GM18520 (cell line): ENCODE measurements around the gene CACNA1C.

Experiments used
- ATAC-seq: cut with Tn5 transposase; IDR thresholded peaks from one replicate; pipeline ENCODE4 v1.9.1; 2021; ENCODE audit not compliant: unreplicated experiment

Gene CACNA1C

DNA sequence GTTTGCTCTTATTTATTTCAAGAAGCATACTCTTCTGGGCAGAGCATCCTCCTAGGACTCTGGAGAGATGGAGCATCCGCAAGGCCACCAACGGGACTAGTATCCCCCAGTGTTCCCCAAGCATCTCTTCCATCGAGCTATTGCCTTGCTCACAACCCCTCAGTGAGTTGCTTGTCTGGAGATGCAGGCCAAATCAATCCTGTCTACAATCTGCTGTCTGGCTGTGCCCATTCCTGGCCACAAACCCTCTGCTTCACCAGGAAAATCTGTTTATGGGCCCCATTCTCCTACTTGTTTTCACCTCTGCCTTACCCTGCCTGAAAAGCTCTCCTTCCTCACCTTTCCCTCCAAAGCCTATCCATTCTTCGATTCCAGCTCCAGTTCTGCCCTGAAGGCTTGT is 219.2 kb downstream of the CACNA1C start:
- ATAC-seq, result no peak

DNA sequence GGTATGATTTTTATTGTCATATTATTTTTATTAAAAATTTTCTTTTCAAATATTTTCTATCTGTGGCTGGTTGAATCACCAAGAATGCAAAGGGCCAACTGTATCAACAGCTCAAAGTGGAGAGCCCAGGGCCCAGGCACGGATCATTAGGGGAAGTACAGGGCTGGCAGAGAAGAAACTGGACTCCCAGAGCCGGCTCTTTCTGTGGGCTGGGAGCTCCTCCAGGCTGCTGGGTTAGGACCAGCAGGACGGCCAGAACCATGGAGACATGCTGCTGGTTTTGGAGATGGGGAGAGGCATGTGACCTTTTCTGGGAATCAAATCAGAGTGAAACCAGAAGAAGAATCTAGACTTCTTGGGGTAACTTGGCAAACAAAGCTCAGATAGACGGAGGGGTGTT is 220.5 kb downstream of the CACNA1C start:
- ATAC-seq, result no peak

DNA sequence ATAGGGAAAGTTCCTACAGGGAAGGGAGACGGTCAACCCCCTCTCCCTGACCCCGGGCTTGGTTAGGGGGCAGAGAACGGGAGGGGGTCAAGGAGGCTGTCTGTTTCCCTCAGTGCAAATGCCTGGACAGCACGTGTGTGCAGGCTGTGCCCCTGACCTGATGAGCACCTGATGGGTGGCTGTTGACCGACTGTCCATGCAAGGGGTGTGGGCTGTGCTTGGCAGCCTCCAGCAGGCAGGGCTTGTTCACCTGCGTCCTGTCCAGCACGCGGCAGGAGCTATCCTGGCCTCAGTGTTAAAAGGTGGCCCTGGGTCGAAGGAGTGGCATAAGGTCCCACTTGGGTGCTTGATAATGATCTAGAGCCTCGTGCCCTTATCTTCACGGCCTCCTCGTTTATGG is 221.0 kb downstream of the CACNA1C start:
- no peak for ATAC-seq

DNA sequence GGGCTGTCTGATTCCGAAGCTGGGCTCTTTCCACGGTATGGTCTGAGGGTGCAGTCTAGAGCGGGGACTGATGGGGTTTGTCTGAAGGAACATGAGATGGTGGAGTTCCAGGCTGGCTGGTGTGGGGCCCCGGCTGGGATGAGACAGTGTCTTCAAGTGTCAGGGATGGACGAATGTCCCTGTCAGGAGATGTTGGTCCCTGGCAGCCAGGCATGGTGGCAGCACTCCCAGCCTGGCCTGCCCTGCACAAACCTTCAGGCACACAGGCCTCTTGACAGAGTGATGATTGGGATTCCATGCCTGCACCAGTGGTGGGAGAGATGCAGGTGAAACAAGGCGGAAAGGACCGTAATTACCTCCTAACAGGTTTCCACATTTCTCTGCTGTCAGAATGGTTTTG is 221.9 kb downstream of the CACNA1C start:
- no peak for ATAC-seq

DNA sequence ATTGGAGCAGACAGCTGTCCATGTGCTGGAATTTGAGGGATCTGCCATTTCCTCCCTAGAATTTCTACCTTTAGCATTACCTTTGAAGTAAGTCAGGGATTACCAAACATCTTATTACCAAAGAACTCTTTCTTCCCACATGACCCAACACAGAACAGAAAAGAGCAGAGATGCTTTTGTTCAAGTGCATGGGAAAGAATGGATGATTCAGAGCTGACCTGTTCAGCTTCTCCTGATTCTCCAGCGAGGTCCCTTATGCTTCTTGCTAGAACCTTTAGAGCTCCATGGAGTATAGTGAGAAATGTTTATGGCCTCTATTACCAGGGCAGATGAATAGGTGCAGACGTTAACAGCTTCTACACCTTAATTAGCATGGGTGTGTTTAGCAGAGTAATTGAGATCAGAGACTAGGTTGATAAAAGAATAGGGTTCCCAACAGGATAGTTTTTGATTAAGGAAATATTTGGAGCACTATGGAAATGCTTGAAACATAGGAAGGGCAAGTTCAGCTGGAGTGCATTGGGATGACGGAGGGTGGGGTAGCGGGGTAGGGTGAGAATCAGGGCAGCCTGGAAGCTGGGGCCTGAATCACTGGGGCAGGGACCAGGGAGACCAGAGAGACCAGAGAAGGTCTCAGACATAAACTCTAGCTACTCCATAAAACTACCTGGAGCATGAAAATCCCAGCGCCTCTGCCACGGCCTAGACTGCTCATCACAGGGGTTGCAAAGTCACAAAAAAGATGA is 223.7 kb downstream of the CACNA1C start:
- no peak for ATAC-seq

DNA sequence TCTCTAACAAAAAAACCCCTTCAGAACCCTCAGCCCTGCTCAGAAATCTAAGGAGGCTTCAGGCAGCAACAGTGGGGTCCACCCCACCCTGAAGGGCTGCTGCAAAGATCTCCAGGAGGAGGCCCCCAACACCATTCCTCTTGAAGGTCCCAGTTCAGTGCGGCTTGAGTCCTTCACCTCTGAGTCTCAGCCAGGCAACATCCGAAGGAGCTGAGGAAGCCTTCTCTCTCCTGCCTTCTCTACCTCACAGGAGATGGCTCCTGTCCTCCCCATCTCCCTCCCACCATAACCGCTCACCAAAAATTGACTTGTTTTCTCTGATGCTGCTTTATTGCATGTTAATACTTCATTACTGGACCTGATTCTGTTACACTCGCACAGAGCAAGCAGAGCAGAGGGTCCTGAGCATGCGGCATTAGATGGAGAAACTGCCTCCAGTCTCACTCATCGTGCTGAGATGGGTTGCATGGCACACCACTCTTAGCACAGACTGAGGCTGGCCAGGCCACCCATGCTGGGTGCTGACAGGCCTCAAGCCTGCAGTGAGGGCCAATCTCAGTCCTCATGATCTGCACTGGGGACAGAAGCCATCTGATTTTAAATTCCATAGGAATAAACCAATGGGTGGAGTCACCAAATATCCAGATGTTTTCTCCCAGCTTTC is 224.8 kb downstream of the CACNA1C start:
- ATAC-seq, result no peak

DNA sequence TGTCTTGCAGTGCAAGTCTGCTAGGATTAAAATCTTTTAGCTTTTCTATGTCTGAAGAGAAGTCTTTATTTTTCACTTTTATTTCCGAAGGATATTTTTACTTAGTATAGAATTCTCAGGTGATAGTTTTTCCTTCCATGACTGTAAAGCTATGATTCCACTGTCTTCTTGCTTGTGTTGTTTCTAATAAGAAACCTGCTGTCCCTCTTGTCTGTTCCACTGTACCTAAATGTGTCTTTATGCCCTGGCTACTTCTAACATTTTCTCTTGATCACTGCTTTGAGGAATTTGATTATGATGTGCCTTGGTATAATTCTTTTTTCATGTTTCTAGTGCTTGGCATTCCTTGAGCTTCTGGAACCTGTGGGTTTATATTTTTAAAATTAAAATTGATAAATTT is 228.7 kb downstream of the CACNA1C start:
- no peak for ATAC-seq

DNA sequence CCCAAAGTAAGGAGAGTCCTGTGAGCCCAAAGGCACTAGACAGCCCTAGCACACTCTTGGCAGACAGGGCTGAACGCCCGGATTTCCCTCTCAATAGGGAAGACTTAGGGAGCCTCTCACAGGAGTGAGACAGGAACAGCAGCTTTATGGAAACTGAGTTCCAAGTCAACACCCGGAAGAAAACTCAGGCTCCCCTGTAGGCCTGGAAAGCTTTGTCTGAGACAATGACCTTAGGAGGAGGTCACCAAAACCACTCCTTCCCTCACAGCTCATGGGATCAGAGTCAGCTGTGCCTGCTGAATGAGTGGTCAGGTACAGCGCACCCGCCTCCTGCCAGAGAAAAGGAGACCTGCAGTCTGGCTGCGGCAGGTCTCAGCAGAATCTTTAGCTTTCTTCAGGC is 229.5 kb downstream of the CACNA1C start:
- no peak for ATAC-seq

DNA sequence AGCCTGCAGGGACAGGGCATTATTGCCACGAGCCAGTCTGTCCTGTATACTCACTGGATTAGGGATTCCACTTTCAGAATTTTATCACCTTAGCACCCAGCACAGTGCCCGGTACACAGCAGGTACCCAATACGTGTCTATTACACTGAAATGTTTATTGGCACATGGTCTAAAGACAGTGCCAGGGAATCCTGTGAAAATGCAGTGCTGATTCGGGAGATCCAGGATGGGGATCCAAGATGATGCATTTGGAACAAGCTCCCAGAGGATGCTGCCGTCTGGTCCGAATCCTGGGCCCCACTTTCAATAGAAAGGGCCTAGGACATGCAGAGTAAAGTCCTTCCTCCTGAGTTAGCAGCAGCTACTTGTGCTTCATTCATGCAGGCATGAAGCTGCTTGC is 230.7 kb downstream of the CACNA1C start:
- no peak for ATAC-seq

DNA sequence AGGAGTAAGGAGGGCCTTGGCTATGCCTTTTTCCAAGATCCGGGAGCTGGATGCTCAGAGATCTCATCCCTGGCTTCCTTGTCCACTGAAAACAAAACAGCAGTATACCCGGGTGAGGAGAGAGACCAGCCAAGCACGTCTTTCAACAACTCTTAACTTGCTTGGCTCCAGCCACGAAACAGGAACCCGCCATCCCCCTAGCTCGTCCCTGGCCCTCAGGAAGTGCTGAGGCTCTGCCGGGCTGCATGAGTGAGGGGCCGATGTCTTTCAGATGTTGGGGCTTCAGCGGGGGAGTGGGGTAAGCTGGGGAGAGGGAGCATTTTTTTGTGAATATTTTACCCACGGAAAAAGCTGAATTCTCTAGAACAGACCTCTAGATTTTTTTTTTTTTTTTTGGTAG is 231.1 kb downstream of the CACNA1C start:
- no peak for ATAC-seq

DNA sequence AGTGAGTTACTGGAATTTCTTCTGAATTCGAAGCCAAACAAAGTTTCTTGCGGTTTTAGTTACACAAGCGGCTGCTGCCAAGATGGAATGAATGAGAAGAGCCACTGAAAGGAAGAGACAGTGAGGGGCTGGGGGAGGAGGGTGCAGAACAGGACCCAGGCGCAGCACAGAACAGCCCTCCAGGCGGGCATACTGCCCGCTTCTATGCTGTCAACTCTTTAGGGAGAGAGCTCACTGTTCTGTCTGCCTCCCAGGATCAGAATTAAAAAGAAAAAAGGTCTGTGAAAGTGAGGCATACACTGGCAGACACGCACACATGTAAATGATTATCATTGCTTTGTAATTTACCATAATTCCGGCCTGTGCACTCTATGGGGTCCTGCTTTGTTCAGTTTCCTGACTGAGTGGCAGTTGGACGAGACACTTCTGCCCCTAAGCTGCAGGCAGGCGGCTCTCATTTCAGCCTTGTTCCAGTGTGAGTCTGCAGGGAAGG is 231.6 kb downstream of the CACNA1C start:
- no peak for ATAC-seq

DNA sequence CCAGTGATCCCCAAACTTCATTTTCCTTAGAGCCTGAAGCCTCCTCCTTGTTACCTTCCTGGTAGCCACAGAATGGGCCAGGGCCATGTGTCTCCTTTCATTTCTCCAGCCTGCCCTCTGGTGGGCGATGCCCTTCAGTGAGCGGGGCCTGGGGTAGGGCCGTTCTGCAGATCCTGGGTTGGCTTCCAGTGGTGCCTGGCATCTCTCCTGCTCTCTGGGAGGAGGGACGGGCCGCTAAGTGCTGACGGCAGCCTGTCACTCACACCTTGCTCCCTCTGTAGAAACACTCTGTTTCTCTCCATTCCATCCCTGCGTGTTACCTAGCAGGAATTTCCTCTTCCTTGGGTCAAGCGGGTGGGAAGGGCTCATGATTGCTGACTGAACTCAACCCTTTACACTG is 232.1 kb downstream of the CACNA1C start:
- ATAC-seq, result no peak

DNA sequence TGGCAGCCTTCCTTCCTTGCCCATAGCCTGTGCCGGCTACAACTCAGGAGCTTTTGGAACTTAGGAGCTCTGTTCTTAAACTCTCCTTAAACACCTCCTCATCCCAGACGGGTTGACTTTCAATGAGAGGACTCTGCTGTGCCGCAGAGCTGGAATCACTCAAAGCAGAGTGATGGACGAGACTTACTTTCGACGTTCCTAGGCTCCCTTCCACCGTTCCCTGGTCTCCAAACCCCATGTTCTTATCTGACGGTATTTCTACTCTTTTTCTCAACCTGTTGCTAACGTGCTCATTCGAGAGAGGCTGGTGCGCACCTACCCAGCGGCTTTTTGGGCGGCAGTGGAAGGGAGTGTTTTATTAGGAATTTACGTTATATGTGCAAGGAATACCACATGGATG is 232.7 kb downstream of the CACNA1C start:
- no peak for ATAC-seq

DNA sequence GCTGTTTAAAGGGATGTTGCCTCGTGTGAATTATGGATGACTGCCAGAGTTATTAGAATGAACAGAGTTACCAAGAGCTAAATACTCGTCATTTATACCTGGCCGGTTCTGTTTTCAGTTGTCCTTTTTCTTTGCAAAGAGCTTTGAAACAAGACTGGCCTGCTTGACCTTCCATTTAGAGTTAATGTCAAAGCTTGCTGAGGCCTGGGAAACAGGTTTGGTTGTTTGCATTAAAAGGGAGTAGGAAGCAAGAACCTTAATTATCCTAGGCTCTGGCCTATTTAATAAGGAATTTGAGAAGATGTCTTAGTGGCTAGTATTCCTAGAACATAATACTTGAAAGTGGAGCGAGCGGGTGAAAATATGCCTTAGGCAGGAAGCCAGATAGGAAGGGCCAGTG is 233.3 kb downstream of the CACNA1C start:
- ATAC-seq, result no peak

DNA sequence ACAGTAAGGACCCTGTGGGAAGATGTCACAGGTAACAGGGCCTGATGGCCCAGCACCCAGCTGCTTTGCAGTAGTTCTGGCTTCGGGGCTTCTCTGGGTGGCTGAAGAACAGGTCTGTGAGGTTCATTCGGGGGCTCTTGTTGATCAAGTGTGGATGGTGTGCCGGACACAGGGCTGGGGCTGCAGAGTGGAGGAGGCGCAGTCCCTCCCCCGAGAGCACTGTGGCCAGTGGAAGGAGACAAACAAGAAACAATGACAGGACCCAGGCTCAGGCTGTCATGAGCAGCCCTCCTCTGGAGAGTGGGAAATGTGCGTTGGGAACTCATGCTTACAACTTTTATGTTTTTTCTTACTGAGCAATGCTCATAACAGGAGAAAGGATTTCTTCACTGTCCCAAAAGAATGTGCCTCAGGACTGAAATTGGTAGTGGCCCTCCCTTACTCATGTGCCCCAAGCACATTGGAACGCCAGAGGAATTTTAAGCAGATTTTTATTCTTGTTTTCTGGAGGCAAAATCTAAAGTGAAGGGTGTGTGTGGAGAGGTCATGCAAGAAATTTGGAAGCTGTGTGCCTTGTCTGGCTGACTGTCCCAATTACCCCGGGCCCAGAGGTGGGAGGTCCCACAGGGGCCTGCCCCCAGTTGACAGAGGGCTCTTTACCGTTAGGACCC is 233.8 kb downstream of the CACNA1C start:
- no peak for ATAC-seq

DNA sequence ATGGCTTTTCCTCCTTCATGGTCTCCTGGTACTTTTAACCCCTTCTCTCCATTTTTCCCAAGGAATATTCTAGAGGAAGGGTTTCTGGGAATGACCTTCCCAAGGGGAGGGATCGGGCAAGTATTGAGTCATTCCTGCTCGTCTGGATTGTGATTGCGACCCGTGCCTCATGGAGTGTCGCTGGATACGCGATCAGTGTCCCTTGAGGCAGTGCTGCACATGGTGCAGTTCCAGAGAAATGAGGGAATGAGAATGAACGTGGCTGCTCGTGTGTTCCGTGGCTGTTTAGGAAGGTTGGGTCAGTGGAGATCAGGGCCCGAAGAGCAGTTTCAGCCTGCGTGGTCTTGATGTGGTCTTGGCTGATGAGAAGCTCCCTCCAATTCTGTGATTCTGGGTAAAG is 234.4 kb downstream of the CACNA1C start:
- ATAC-seq, result no peak

DNA sequence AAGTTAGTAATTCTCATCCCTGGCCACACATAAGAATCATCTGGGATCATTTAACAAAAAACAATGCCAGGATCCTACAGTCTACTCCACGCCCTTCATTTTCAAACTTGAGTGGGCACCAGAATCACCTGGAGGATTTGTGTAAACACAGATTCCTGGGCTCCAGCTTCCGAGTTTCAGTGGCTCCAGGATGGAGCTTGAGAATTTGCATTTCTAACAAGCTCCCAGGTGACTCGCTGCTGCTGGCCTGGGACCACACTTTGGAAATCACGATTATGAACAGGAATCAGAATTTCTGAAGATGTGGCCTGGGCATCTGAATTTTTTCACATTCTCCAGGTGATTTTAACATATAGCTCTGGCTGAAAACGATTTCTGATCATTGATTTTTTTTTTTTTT is 234.8 kb downstream of the CACNA1C start:
- no peak for ATAC-seq

DNA sequence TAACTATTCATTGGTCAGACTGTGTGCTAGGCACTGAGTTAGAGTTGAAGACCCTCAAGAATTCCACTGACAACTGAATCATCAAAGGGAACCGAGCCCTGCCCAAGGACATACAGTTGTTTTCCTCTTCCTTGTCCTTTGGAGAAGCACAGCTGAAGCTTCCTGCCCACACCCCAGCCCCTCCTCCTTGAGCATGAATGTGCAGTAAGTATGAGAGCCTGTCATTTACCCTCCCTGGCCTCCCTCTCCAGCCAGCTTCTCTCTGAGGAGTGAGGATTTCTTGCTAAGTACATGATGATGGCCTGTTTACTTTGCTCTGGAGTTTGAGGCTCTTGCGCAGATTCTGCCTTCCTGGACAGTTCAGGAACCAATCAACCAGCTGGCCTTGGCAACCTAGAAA is 235.2 kb downstream of the CACNA1C start:
- no peak for ATAC-seq

DNA sequence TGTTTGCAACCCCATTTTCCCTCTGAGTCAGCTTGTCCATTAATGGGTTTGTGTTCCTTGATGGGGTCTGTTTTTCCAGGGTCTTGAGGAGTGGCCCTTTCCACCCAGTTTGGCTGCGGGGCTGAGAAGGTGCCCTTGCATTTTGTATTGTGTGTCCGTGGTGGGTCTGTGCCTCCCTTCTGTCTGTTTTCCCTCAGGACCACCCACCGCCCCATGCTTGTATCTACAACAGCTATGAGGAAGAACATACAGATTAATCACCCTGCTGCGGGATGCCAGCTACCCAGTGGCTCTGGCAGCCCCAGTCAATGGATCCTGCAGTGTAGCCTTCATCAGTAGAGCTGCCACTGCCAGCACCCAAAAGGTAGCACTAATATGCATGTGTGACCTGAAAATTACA is 235.7 kb downstream of the CACNA1C start:
- no peak for ATAC-seq

DNA sequence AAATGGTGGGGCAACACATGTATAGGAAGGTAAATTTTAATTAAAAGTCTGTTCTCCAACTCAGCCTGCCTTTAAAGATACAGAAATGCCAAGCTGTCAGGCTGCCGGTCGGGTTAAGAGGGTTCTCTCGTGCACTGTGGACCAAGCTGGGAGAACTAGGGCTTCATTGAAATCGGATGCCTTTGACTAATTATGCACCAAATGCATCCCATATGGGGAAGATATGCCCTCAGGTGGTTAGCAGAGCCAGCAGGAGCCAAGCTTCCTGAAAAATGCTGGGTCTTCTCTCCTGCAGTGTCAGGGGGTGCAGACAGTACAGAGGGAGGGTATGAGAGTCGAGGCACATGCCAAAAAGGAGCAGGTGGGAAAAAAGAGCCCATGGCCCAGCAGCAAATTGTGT is 236.1 kb downstream of the CACNA1C start:
- no peak for ATAC-seq

DNA sequence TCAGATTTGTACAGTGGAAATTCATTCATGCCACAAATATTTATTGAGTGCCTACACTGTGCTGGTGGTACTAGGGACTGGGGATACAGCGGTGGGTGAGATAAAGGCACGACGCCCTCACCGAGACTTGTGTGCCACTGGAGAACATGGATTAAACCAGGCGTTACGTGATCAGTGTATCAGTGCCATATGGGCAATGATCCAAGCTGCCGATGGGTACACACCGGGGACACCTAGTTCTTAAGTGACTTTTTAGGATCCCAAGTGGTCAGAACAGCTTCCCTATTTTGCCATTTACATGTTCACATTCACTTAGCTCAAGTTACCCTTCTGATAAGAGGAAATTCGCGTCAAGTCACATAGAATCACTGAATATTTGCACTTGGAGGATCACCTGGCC is 236.7 kb downstream of the CACNA1C start:
- no peak for ATAC-seq

DNA sequence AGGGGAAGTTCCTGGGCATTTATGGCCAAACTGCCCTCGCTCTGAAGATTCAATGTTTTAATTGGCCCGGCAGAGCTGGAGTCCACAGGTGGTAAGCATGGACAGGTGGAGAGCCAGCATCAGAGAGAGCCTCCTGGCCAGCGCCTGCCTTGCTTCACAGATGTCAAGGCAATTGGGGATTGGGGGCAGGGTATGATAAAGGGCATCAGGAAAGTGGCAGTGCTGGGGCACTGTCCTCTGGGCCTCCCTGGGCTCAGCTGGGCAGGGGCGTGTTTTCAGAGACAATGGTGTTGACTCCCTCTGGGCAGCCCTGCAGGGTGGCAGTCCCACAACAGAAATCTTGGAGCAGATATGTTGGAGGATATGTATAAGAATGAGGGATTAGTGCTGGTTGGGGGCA is 237.3 kb downstream of the CACNA1C start:
- ATAC-seq, result no peak
